Measurements from ENCODE around the gene IGHMBP2.

- TF ChIP-seq TARDBP (IDR thresholded peaks at IDR 0.05) (no peak), BHLHE40 (IDR thresholded peaks at IDR 0.05; ENCODE audit: borderline replicate concordance) (no peak), SP1 (IDR thresholded peaks at IDR 0.05) (no peak), FOXM1 (IDR thresholded peaks at IDR 0.05; ENCODE audit: borderline replicate concordance) (no peak), SUZ12 (IDR thresholded peaks at IDR 0.05) (no peak), ZNF384 (IDR thresholded peaks at IDR 0.05) (no peak), ELF4 (IDR thresholded peaks at IDR 0.05) (no peak), NFRKB (IDR thresholded peaks at IDR 0.05) (no peak), CTBP1 (IDR thresholded peaks at IDR 0.05; ENCODE audit: borderline replicate concordance) (no peak), FOXA1 (IDR thresholded peaks at IDR 0.05) (no peak), PKNOX1 (IDR thresholded peaks at IDR 0.05) (no peak), L3MBTL2 (conservative IDR thresholded peaks at IDR 0.05) (no peak), FOXK2 (IDR thresholded peaks at IDR 0.05) (no peak)
Observed at GRCh38 chr11:68933605-68934320, 30.1 kb downstream of the IGHMBP2 start.
